Upper lobe of right lung (tissue), 1 donor: Measurements from ENCODE around the gene ROR2. TPM values are rescaled to one million over a fixed set of nuclear protein-coding genes. Genes with fewer than 3 reads are reported as not detected.

Experiments
- ATAC-seq: fragments of 200-7000 bp; cut with Tn5 transposase; one replicate; pipeline ENCODE4 v1.9.1; 2020; ENCODE audit warnings: mild to moderate bottlenecking, moderate library complexity
- DNase-seq: peaks from one replicate; pipeline ENCODE4 v3.0.0-alpha.2; 2020
- H3K27ac ChIP-seq: fragments of 200-600 bp; one replicate; pipeline ENCODE4 v1.8.0; 2022
- H3K27me3 ChIP-seq: fragments of 200-600 bp; one replicate; pipeline ENCODE4 v1.8.0; 2022; ENCODE audit warnings: mild to moderate bottlenecking
- H3K36me3 ChIP-seq: fragments of 200-600 bp; one replicate; pipeline ENCODE4 v1.8.0; 2022
- H3K4me1 ChIP-seq: fragments of 200-600 bp; one replicate; pipeline ENCODE4 v1.8.0; 2022
- H3K4me3 ChIP-seq: fragments of 200-600 bp; one replicate; pipeline ENCODE4 v1.8.0; 2022; ENCODE audit warnings: mild to moderate bottlenecking
- H3K9me3 ChIP-seq: fragments of 200-600 bp; one replicate; pipeline ENCODE4 v1.8.0; 2022
- CTCF ChIP-seq: fragments of 200-600 bp; IDR thresholded peaks from one replicate; pipeline ENCODE4 v1.8.0; 2022; ENCODE audit warnings: antibody characterized with exemption
- intact Hi-C: fragments of 100-400 bp; cut with DNase I; formaldehyde crosslinking; loops from one replicate; pipeline ENCODE4 v1.11.0; 2022
- total RNA-seq: library from RNA; stranded (reverse); fragmentation: NEBNext Ultra II Directional; extraction: Animal tissue kit (Norgen Biotek cat#: 25700); gene quantifications from one replicate; pipeline ENCODE4 v1.2.1, GENCODE V29; 2021
- donor health status: DM: no; HTN: yes; CAD: no; lungs with severe emphysema.

ROR2 gene
- total RNA-seq, 1 donor from 2014 or later = 5.5 TPM

- Histone ChIP-seq H3K4me1 (no peaks in the 10 kb centered on the region), H3K36me3 (no peaks in the 10 kb centered on the region), H3K4me3 (no peak overlapping the region), H3K27ac (no peak overlapping the region), H3K27me3 (peaks cover 7% of the 10 kb centered on the region), H3K9me3 (no peaks in the 10 kb centered on the region)
- intact Hi-C loops = no loop called here
- DNase-seq (no peak), ATAC-seq (no peak)
- no peak for TF ChIP-seq CTCF
These were observed 237.2 kb downstream of the ROR2 start for GRCh38 chr9:91712811-91713210.

GRCh38 chr9:91711755-91712601 is 238.1 kb downstream of the ROR2 start:
- Histone ChIP-seq H3K27me3 (peaks cover 7% of the 10 kb centered on the region), H3K27ac (no peak overlapping the region), H3K4me1 (no peaks in the 10 kb centered on the region), H3K9me3 (no peaks in the 10 kb centered on the region), H3K4me3 (no peak overlapping the region), H3K36me3 (no peaks in the 10 kb centered on the region)
- TF ChIP-seq CTCF = no peak
- intact Hi-C loops = no loop called here
- DNase-seq (no peak), ATAC-seq (peak; percentile 79)

- TF ChIP-seq CTCF = no peak
- Histone ChIP-seq H3K4me1 (no peaks in the 10 kb centered on the region), H3K4me3 (no peak overlapping the region), H3K27ac (no peak overlapping the region), H3K9me3 (no peaks in the 10 kb centered on the region), H3K27me3 (no peaks in the 10 kb centered on the region), H3K36me3 (no peaks in the 10 kb centered on the region)
- ATAC-seq = no peak
- DNase-seq = no peak
- intact Hi-C loops = no loop called here
These were observed 239.9 kb downstream of the ROR2 start for GRCh38 chr9:91710158-91710557.

DNA sequence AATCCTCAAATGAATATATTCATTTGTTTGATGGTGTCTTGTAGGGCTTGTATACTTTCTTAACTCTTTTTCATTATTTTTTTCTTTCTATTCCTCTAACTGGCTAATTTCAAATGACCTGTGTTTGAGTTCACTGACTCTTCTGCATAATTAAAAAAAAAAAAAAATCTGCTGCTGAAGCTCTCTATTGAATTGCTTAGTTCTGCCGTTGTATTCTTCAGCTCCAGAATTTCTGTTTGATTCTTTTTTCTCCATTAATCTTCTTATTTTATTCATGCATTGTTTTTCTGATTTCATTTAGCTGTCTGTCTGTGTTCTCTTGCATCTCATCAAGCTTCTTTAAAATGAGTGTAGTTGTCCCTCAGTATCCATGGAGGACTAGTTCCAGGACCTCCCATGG is 244.6 kb downstream of the ROR2 start:
- Histone ChIP-seq H3K36me3 (no peaks in the 10 kb centered on the region), H3K27me3 (no peaks in the 10 kb centered on the region), H3K4me3 (no peak overlapping the region), H3K27ac (no peak overlapping the region), H3K4me1 (no peaks in the 10 kb centered on the region), H3K9me3 (peaks cover 5% of the 10 kb centered on the region)
- no peak for ATAC-seq
- no peak for DNase-seq
- intact Hi-C loops = no loop called here
- TF ChIP-seq CTCF = no peak

DNA sequence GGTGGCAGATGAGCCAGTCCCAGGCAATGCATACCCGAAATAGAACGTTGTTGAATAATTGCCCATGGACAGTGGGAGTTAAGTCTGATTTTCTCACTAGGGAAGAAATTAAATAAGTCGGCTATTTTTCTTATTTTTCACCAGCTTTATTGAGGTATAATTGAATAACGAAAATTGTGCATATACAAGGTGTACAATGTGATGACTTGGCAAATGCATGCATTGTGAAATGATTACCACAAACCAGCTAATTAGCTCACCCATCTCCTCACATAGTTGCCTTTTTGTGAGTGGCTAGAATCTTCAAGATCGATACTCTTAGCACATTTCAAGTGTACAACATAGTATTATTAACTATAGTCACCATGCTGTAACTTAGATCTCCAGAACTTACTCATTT is 249.6 kb downstream of the ROR2 start:
- no peak overlapping the region for H3K27ac ChIP-seq
- intact Hi-C loops = no loop called here
- H3K9me3 ChIP-seq = peaks cover 5% of the 10 kb centered on the region
- H3K27me3 ChIP-seq = no peaks in the 10 kb centered on the region
- H3K4me3 ChIP-seq = no peak overlapping the region
- H3K36me3 ChIP-seq = no peaks in the 10 kb centered on the region
- ATAC-seq (no peak), DNase-seq (no peak)
- H3K4me1 ChIP-seq = no peaks in the 10 kb centered on the region
- no peak for TF ChIP-seq CTCF
